H9 (cell line): ENCODE measurements around the gene SLC2A4. TPM values are rescaled to one million over a fixed set of nuclear protein-coding genes. Genes with fewer than 3 reads are reported as not detected.
A peak's percentile ranks its signal among the peaks of the same experiment; 100 is the strongest.

Experiments used
- DNase-seq: peaks from one replicate; pipeline ENCODE4 v3.0.0-alpha.2; 2017
- H2AFZ ChIP-seq: one replicate; pipeline ENCODE4 v1.6.1; 2013; ENCODE audit warnings: mild to moderate bottlenecking, low read length, control low read depth, moderate library complexity
- H2AK5ac ChIP-seq: 2 replicates; pipeline ENCODE4 v1.6.1; 2013; ENCODE audit warnings: low read length, control low read depth, mixed read lengths; ENCODE audit not compliant: insufficient read length
- H2BK120ac ChIP-seq: one replicate; pipeline ENCODE4 v1.6.1; 2013; ENCODE audit warnings: low read depth, mild to moderate bottlenecking, low read length, control low read depth, inconsistent platforms; ENCODE audit not compliant: poor library complexity, severe bottlenecking
- H2BK12ac ChIP-seq: 2 replicates; pipeline ENCODE4 v1.6.1; 2013; ENCODE audit warnings: low read length, control low read depth, mixed read lengths, low read depth; ENCODE audit not compliant: insufficient read length
- H2BK15ac ChIP-seq: 2 replicates; pipeline ENCODE4 v1.6.1; 2013; ENCODE audit warnings: low read depth, low read length, control low read depth
- H2BK20ac ChIP-seq: one replicate; pipeline ENCODE4 v1.6.1; 2013; ENCODE audit warnings: low read depth, mild to moderate bottlenecking, low read length, control low read depth, inconsistent platforms; ENCODE audit not compliant: poor library complexity, severe bottlenecking
- H2BK5ac ChIP-seq: 2 replicates; pipeline ENCODE4 v1.6.1; 2013; ENCODE audit warnings: low read length, control low read depth, mixed read lengths; ENCODE audit not compliant: insufficient read length
- H3K14ac ChIP-seq: 2 replicates; pipeline ENCODE4 v1.6.1; 2013; ENCODE audit warnings: low read length, control low read depth; ENCODE audit not compliant: insufficient read depth
- H3K18ac ChIP-seq: 2 replicates; pipeline ENCODE4 v1.6.1; 2013; ENCODE audit warnings: low read depth, mild to moderate bottlenecking, mixed read lengths, low read length, control low read depth; ENCODE audit not compliant: insufficient read length
- H3K23ac ChIP-seq: 2 replicates; pipeline ENCODE4 v1.6.1; 2013; ENCODE audit warnings: low read length, control low read depth, mixed read lengths, low read depth; ENCODE audit not compliant: insufficient read length
- H3K23me2 ChIP-seq: 2 replicates; pipeline ENCODE4 v1.6.1; 2013; ENCODE audit warnings: low read depth, mild to moderate bottlenecking, mixed read lengths, low read length, control low read depth; ENCODE audit not compliant: insufficient read length, poor library complexity, severe bottlenecking
- H3K27ac ChIP-seq: 2 replicates; pipeline ENCODE4 v1.5.1; 2013; ENCODE audit warnings: low read length, control low read depth, mixed read lengths, low read depth; ENCODE audit not compliant: insufficient read length
- H3K27me3 ChIP-seq: 2 replicates; pipeline ENCODE4 v1.6.1; 2013; ENCODE audit warnings: low read length, control low read depth, inconsistent platforms; ENCODE audit not compliant: insufficient read depth
- H3K4ac ChIP-seq: 2 replicates; pipeline ENCODE4 v1.6.1; 2013; ENCODE audit warnings: low read depth, mild to moderate bottlenecking, control low read depth, inconsistent platforms, low read length, moderate library complexity
- H3K4me1 ChIP-seq: 2 replicates; pipeline ENCODE4 v1.6.1; 2013; ENCODE audit warnings: low read length, control low read depth, inconsistent platforms; ENCODE audit not compliant: insufficient read depth
- H3K4me2 ChIP-seq: 2 replicates; pipeline ENCODE4 v1.6.1; 2013; ENCODE audit warnings: low read length, control low read depth, mixed read lengths; ENCODE audit not compliant: insufficient read length, insufficient read depth
- H3K56ac ChIP-seq: 2 replicates; pipeline ENCODE4 v1.6.1; 2013; ENCODE audit warnings: low read depth, mild to moderate bottlenecking, mixed read lengths, low read length, control low read depth; ENCODE audit not compliant: insufficient read length
- H3K79me1 ChIP-seq: 2 replicates; pipeline ENCODE4 v1.6.1; 2013; ENCODE audit warnings: low read depth, mild to moderate bottlenecking, moderate library complexity, low read length, control low read depth, inconsistent platforms; ENCODE audit not compliant: insufficient read depth, poor library complexity, severe bottlenecking
- H3K79me2 ChIP-seq: 2 replicates; pipeline ENCODE4 v1.6.1; 2013; ENCODE audit warnings: low read length, control low read depth, inconsistent platforms; ENCODE audit not compliant: insufficient read depth
- H3K9ac ChIP-seq: 2 replicates; pipeline ENCODE4 v1.6.1; 2013; ENCODE audit warnings: low read length, control low read depth, mixed read lengths; ENCODE audit not compliant: insufficient read length; ENCODE audit errors: extremely low read depth
- H3K9me3 ChIP-seq: one replicate; pipeline ENCODE4 v1.6.1; 2013; ENCODE audit warnings: low read depth, low read length, inconsistent platforms; ENCODE audit not compliant: control insufficient read depth
- H3T11ph ChIP-seq: one replicate; pipeline ENCODE4 v1.6.1; 2013; ENCODE audit warnings: mild to moderate bottlenecking, low read length, control low read depth, inconsistent platforms
- H4K20me1 ChIP-seq: one replicate; pipeline ENCODE4 v1.6.1; 2013; ENCODE audit not compliant: control insufficient read depth, insufficient read length, insufficient read depth
- H4K5ac ChIP-seq: 2 replicates; pipeline ENCODE4 v1.6.1; 2013; ENCODE audit warnings: low read depth, mild to moderate bottlenecking, mixed read lengths, low read length, control low read depth; ENCODE audit not compliant: insufficient read length
- H4K8ac ChIP-seq: replicated peaks from 2 replicates; pipeline ENCODE4 v1.6.1; 2013; ENCODE audit warnings: low read length, control low read depth, mixed read lengths, low read depth; ENCODE audit not compliant: insufficient read length
- H4K91ac ChIP-seq: 2 replicates; pipeline ENCODE4 v1.6.1; 2013; ENCODE audit warnings: low read depth, mild to moderate bottlenecking, moderate library complexity, mixed read lengths, low read length, control low read depth; ENCODE audit not compliant: insufficient read length
- H3K27ac Mint-ChIP-seq, 3 experiments: 2 replicates in 2 of 3; 3 replicates in 1 of 3; pipeline ENCODE4 v1.8.0; 2020 to 2021; ENCODE audit warnings: mixed read lengths in 3 of 3, mild to moderate bottlenecking in 1 of 3, moderate library complexity in 1 of 3
- H3K27me3 Mint-ChIP-seq: 2 replicates; pipeline ENCODE4 v1.8.0; 2021; ENCODE audit warnings: low read depth, mild to moderate bottlenecking, moderate library complexity, mixed read lengths
- H3K36me3 Mint-ChIP-seq, 3 experiments: 2 replicates in 2 of 3; 3 replicates in 1 of 3; pipeline ENCODE4 v1.8.0; 2020 to 2021; ENCODE audit warnings: low read depth in 3 of 3, mixed read lengths in 3 of 3; ENCODE audit not compliant: insufficient read depth in 1 of 3
- H3K4me1 Mint-ChIP-seq, 2 experiments: 2 replicates each; pipeline ENCODE4 v1.8.0; 2020; ENCODE audit warnings: mixed read lengths in 2 of 2
- H3K4me3 Mint-ChIP-seq, 2 experiments: 2 replicates in 1 of 2; 3 replicates in 1 of 2; pipeline ENCODE4 v1.8.0; 2020 to 2021; ENCODE audit warnings: mild to moderate bottlenecking in 2 of 2, mixed read lengths in 2 of 2, moderate library complexity in 1 of 2
- H3K9me3 Mint-ChIP-seq, 2 experiments: 2 replicates in 1 of 2; 3 replicates in 1 of 2; pipeline ENCODE4 v1.8.0; 2020; ENCODE audit warnings: mild to moderate bottlenecking in 2 of 2, mixed read lengths in 2 of 2, moderate library complexity in 1 of 2
- WGBS: extraction: QIAGEN DNeasy Blood & Tissue Kit; methylation state at CpG from one replicate; pipeline ENCODE4 v1.1.7; 2013; ENCODE audit warnings: missing lambda C conversion rate, low lambda C conversion rate, mixed read lengths; ENCODE audit not compliant: insufficient read length; ENCODE audit errors: extremely low coverage; 5-methylcytosine and 5-hydroxymethylcytosine counted together
- total RNA-seq: library from RNA; stranded (reverse); gene quantifications from 2 replicates; pipeline ENCODE4 v1.2.1, GENCODE V29; 2021
- TF ChIP-seq, protein P1 (sequence below): fragments of 200-600 bp; sonication (generic); conservative IDR thresholded peaks from 3 replicates; pipeline ENCODE4 v1.8.0; 2021; ENCODE audit warnings: antibody characterized with exemption, mild to moderate bottlenecking

Gene SLC2A4
- total RNA-seq, 1 experiment from 2014 or later = 4.4 TPM

DNA sequence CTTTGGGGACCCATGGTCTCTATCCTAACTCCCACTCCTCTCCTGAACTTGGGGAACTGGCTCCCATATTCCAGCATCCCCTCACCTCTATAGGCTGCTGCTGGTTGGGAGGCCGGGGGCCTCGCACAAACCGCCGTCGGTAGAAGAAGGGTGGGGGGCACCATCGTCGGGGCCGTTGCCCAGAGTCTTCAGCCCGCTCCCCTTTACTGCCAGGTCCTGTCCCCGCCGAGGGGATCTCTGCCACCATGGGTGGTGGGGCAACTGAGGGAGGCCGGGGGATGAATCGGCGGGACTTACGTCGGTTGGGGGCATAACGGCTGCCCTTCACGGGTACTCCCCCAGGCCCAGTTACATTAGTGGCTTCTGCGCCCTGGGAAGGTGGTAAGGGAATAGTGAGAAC, 8.6 kb downstream of the SLC2A4 start:
- H2BK12ac ChIP-seq = no peak overlapping the region
- no peak overlapping the region for H2AK5ac ChIP-seq
- no CpG with 5 or more reads among the region's 19 CpGs for WGBS
- Mint-ChIP-seq H3K27ac (no peak overlapping the region), H3K4me3 (peak overlapping the region in 1 of 2 experiments; percentile 50; a peak in 1 of 5 replicates), H3K4me1 (peaks cover 11 to 20% of the 10 kb centered on the region in 2 experiments), H3K27me3 (peaks cover 33% of the 10 kb centered on the region), H3K36me3 (peaks cover 3 to 22% (median 11%) of the 10 kb centered on the region in 3 experiments; a peak in 5 of 7 replicates), H3K9me3 (no peaks in the 10 kb centered on the region; a peak in 1 of 5 replicates)
- no peaks in the 10 kb centered on the region for H3K9me3 ChIP-seq
- no peak overlapping the region for H3K27ac ChIP-seq
- no peak overlapping the region for H2BK120ac ChIP-seq
- no peak overlapping the region for H3K4ac ChIP-seq
- no peaks in the 10 kb centered on the region for H3K79me2 ChIP-seq
- H4K5ac ChIP-seq = no peak overlapping the region
- H3K23me2 ChIP-seq = peaks cover 4% of the 10 kb centered on the region
- no peaks in the 10 kb centered on the region for H4K20me1 ChIP-seq
- H3K23ac ChIP-seq = no peak overlapping the region
- H3K4me2 ChIP-seq = no peak overlapping the region
- no peak overlapping the region for H3K14ac ChIP-seq
- H3K4me1 ChIP-seq = peaks cover 2% of the 10 kb centered on the region; the same call in 1 of the 2 replicates
- H2AFZ ChIP-seq = no peak overlapping the region
- H4K8ac ChIP-seq = no peak overlapping the region
- H3K18ac ChIP-seq = no peak overlapping the region
- H3K27me3 ChIP-seq = peaks cover 2% of the 10 kb centered on the region
- no peak overlapping the region for H3T11ph ChIP-seq
- no peak overlapping the region for H2BK5ac ChIP-seq
- TF ChIP-seq, protein P1, sequence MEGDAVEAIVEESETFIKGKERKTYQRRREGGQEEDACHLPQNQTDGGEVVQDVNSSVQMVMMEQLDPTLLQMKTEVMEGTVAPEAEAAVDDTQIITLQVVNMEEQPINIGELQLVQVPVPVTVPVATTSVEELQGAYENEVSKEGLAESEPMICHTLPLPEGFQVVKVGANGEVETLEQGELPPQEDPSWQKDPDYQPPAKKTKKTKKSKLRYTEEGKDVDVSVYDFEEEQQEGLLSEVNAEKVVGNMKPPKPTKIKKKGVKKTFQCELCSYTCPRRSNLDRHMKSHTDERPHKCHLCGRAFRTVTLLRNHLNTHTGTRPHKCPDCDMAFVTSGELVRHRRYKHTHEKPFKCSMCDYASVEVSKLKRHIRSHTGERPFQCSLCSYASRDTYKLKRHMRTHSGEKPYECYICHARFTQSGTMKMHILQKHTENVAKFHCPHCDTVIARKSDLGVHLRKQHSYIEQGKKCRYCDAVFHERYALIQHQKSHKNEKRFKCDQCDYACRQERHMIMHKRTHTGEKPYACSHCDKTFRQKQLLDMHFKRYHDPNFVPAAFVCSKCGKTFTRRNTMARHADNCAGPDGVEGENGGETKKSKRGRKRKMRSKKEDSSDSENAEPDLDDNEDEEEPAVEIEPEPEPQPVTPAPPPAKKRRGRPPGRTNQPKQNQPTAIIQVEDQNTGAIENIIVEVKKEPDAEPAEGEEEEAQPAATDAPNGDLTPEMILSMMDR = no peak
- no peak overlapping the region for H3K56ac ChIP-seq
- H3K79me1 ChIP-seq = no peaks in the 10 kb centered on the region
- no peak overlapping the region for H3K9ac ChIP-seq
- DNase-seq = no peak
- no peak overlapping the region for H4K91ac ChIP-seq
- no peak overlapping the region for H2BK15ac ChIP-seq
- H2BK20ac ChIP-seq = no peak overlapping the region
